ENCODE results near the gene CAMK1D.

CAMK1D gene

DNA sequence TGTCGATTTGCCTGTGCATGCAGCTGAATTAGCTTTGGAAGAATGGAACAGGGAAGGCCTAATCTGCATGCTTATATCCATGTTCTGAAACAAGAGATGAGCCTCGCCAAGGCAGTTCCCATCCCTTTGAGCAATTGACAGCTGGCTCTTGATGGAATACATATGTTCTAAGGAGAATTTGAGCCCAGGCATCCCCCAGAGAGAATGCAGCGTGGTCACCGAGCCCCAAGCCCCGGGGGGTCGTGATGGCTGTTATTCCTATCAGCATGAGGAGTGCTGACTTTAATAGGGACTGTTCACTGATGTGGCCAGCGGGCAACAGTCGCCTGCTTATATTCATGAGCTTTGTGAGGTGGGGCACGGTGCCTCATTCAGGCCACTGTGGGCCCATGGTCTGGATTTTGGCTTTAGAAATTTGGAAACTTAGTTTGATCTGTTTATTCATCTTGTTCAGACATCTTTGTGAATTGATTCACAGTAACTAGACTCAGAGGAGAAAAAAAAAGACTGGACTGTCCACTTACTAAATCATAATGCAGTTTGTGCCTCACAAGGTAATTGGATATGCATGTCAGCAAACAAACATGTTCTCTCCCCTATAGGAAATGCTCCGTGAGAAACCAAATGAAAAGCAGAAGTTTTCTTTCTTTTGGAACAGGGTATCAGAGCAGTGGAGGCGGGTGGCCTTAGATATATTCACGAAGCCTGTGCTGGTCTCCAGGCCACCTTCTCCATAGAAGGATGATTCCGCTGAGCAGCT is 447.2 kb downstream of the CAMK1D start:
- TF ChIP-seq CTCF (IDR thresholded peaks at IDR 0.05; ENCODE audit: low read depth, low read length), result no peak
- no peak for TF ChIP-seq MYC (IDR thresholded peaks at IDR 0.05; ENCODE audit: low read depth, low read length)
- TF ChIP-seq POLR2A (IDR thresholded peaks at IDR 0.05; ENCODE audit: extremely low read depth, insufficient read length), result no peak
- TF ChIP-seq, protein P1, sequence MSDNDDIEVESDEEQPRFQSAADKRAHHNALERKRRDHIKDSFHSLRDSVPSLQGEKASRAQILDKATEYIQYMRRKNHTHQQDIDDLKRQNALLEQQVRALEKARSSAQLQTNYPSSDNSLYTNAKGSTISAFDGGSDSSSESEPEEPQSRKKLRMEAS (IDR thresholded peaks at IDR 0.05; ENCODE audit: low read depth, low read length), result no peak
- no peak for DNase-seq (ENCODE audit: low read depth)
- no peak overlapping the region for H3K4me3 ChIP-seq (ENCODE audit: low read depth, low read length)

- H3K4me3 ChIP-seq (ENCODE audit: low read depth, low read length), result no peak overlapping the region
- no peak for DNase-seq (ENCODE audit: low read depth)
- no peak for TF ChIP-seq MYC (IDR thresholded peaks at IDR 0.05; ENCODE audit: low read depth, low read length)
- TF ChIP-seq, protein P1 (IDR thresholded peaks at IDR 0.05; ENCODE audit: low read depth, low read length), result no peak
- TF ChIP-seq POLR2A (IDR thresholded peaks at IDR 0.05; ENCODE audit: extremely low read depth, insufficient read length), result no peak
- TF ChIP-seq CTCF (IDR thresholded peaks at IDR 0.05; ENCODE audit: low read depth, low read length), result no peak
These were observed 448.3 kb downstream of the CAMK1D start for GRCh38 chr10:12797471-12798262.

DNA sequence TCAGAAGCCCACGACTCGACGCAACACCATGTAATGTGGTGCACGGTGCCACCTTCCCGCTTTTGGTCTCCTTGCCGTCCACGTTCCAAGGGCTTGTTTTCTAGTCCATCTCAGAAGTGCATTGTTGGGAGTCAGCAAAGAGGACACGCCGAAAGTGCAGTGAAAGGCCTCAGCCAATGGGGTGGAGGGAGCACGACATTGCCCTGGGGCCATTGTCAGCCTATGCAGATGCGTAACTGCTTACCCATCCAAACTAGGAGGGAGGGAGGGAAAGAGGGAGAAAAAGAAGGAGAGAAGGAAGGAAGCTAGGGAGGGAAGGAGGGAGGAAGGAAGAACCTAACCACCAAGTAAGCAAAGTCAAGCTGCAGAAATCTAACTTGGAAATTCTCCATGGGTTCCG is 449.8 kb downstream of the CAMK1D start:
- TF ChIP-seq MYC (IDR thresholded peaks at IDR 0.05; ENCODE audit: low read depth, low read length) (no peak), CTCF (IDR thresholded peaks at IDR 0.05; ENCODE audit: low read depth, low read length) (no peak), POLR2A (IDR thresholded peaks at IDR 0.05; ENCODE audit: extremely low read depth, insufficient read length) (no peak)
- TF ChIP-seq, protein P1 (IDR thresholded peaks at IDR 0.05; ENCODE audit: low read depth, low read length), result no peak
- no peak overlapping the region for H3K4me3 ChIP-seq (ENCODE audit: low read depth, low read length)
- DNase-seq (ENCODE audit: low read depth), result no peak

GRCh38 chr10:12799714-12800113 is 450.4 kb downstream of the CAMK1D start:
- no peak overlapping the region for H3K4me3 ChIP-seq (ENCODE audit: low read depth, low read length)
- TF ChIP-seq MYC (IDR thresholded peaks at IDR 0.05; ENCODE audit: low read depth, low read length) (no peak), POLR2A (IDR thresholded peaks at IDR 0.05; ENCODE audit: extremely low read depth, insufficient read length) (no peak), CTCF (IDR thresholded peaks at IDR 0.05; ENCODE audit: low read depth, low read length) (no peak)
- TF ChIP-seq, protein P1 (IDR thresholded peaks at IDR 0.05; ENCODE audit: low read depth, low read length), result no peak
- no peak for DNase-seq (ENCODE audit: low read depth)

DNA sequence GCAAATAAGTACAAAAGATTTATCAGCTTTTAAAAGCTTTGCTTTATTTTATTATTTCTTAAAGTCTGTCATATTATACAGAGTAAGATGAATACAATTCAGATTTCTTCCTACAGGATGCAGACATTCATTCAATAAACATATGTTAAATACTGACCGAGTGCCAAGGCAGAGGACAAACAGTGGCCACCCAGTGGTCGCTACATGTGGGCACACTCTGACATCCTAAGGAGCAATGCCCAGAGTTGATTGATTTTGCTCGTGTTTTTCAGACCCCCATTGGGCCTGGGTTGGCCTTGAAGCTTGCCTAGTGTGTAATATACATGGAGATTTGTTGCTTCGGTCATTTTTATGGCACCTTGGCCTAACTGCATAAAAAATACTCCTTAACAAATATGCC is 451.0 kb downstream of the CAMK1D start:
- no peak overlapping the region for H3K4me3 ChIP-seq (ENCODE audit: low read depth, low read length)
- TF ChIP-seq MYC (IDR thresholded peaks at IDR 0.05; ENCODE audit: low read depth, low read length) (no peak), POLR2A (IDR thresholded peaks at IDR 0.05; ENCODE audit: extremely low read depth, insufficient read length) (no peak), CTCF (IDR thresholded peaks at IDR 0.05; ENCODE audit: low read depth, low read length) (no peak)
- TF ChIP-seq, protein P1 (IDR thresholded peaks at IDR 0.05; ENCODE audit: low read depth, low read length), result no peak
- DNase-seq (ENCODE audit: low read depth), result no peak

Data from NB4 (cell line).